Spleen (tissue), 7 donors: Measurements from ENCODE around the gene RPS19BP1.

ENCODE experiments used
- CTCF ChIP-seq, 11 experiments: fragments of 200-600 bp in 7 of 11; fragments of 450-650 bp in 4 of 11; sonication (generic) in 4 of 11; IDR thresholded peaks in 8 of 11; conservative IDR thresholded peaks in 3 of 11; 1 replicate in 7 of 11; 2 replicates in 4 of 11; pipeline versions ENCODE4 v1.4.0 to v1.8.0; 2016 to 2021; ENCODE audit warnings: antibody characterized with exemption in 11 of 11, inconsistent platforms in 4 of 11, mild to moderate bottlenecking in 1 of 11
- POLR2A ChIP-seq, 3 donors: fragments of 450-650 bp; IDR thresholded peaks; one replicate each; pipeline ENCODE4 v1.5.1; 2017; ENCODE audit warnings: antibody characterized with exemption in 3 of 3, mild to moderate bottlenecking in 1 of 3
- POLR2AphosphoS5 ChIP-seq, 3 donors: sonication (generic); formaldehyde crosslinking; IDR thresholded peaks; one replicate each; pipeline ENCODE4 v1.5.1; 2017; ENCODE audit warnings: antibody characterized with exemption in 3 of 3
- donor health status: DM: no; HTN: no; CAD: no; lungs with moderate emphysema.
- donor health status: DM: no; HTN: no; CAD: no.
- donor health status: DM: no; HTN: no; CAD: no.

GRCh38 chr22:39574779-39575551 lies 42.4 kb upstream of the RPS19BP1 start:
- TF ChIP-seq CTCF (IDR thresholded peaks at IDR 0.05 in 8 of 11, conservative IDR thresholded peaks at IDR 0.05 in 3 of 11) = no peak
- TF ChIP-seq POLR2A (IDR thresholded peaks at IDR 0.05) = no peak
- no peak for TF ChIP-seq POLR2AphosphoS5 (IDR thresholded peaks at IDR 0.05)
